Measurements from ENCODE around the gene THBS2.
"Not testable (repeated sequence)": the region's sequence is repeated elsewhere in the genome, so short reads cannot be mapped to it uniquely, and the experiment has no call there.

The THBS2 gene

DNA sequence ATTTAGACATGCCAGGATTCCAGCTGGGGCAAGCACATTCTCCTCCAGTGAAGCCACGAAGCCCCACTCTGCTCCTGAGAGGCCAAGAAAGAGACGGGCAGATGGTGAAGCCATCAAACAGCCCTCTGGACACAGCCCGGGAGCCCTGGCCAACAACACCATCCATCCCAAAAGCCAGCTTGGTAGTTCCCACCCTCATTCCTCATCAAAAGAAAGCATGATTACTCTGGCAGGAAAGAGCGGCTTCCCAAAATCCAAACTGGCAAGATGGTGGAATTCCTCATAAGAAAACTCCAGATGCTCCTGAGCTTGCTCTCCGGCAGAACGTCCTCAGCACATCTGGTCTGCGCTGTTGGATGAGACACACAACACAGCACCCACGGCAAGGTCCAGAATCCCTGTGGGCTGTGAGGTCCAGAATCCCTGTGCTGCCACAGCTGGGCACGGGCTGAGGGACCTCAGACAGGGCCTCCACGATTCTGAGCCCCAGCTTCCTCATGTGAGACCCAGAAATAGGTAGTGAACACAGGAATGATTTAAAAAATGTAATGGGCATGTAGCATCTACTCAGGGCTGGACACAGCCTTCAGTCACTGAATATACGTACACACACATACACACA is 52.6 kb downstream of the THBS2 start:
- CTCF ChIA-PET = no interaction called here
- no peak for DNase-seq (ENCODE audit: extremely low spot score)
- POLR2A ChIA-PET = no interaction called here
- TF ChIP-seq, protein P1, sequence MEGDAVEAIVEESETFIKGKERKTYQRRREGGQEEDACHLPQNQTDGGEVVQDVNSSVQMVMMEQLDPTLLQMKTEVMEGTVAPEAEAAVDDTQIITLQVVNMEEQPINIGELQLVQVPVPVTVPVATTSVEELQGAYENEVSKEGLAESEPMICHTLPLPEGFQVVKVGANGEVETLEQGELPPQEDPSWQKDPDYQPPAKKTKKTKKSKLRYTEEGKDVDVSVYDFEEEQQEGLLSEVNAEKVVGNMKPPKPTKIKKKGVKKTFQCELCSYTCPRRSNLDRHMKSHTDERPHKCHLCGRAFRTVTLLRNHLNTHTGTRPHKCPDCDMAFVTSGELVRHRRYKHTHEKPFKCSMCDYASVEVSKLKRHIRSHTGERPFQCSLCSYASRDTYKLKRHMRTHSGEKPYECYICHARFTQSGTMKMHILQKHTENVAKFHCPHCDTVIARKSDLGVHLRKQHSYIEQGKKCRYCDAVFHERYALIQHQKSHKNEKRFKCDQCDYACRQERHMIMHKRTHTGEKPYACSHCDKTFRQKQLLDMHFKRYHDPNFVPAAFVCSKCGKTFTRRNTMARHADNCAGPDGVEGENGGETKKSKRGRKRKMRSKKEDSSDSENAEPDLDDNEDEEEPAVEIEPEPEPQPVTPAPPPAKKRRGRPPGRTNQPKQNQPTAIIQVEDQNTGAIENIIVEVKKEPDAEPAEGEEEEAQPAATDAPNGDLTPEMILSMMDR (IDR thresholded peaks at IDR 0.05; ENCODE audit: control extremely low read depth, extremely low read depth, low read depth, missing control alignments) = no peak

DNA sequence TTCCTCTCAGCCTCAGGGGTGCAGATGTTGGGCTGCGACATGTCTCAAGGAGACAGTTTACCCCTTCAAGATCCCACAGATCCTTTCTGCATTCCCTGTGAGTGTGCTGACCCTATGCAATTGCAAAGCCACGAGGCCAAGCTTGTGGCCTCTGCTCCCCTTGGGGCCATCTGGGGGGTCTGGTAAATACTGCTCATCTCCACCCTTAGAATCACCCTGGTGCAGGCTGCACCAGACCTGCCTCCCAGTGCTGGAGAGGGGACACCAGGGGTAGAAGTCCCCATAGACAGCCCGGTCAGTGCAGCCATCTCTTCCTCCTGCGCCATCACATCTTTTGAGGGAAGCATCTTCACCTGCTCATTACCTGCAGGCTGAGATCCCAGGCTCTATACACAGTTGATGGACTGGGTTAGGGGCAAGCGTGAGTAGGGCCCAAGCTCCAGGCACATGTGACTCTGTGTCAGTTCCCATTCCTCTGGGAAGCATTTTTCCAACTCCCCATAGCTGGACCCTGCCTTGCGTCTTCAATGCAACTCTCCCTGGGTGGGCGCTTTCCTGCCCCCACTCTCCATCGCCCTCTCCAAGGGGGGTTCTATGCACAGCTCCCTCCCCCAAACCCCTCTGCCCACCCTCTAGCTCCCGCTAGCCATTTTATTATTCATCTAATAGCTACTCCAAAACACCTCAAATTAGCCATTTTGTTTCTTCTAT is 53.9 kb downstream of the THBS2 start:
- CTCF ChIA-PET = no interaction called here
- DNase-seq (ENCODE audit: extremely low spot score) = no peak
- POLR2A ChIA-PET = no interaction called here
- TF ChIP-seq, protein P1 (IDR thresholded peaks at IDR 0.05; ENCODE audit: control extremely low read depth, extremely low read depth, low read depth, missing control alignments) = no peak

DNA sequence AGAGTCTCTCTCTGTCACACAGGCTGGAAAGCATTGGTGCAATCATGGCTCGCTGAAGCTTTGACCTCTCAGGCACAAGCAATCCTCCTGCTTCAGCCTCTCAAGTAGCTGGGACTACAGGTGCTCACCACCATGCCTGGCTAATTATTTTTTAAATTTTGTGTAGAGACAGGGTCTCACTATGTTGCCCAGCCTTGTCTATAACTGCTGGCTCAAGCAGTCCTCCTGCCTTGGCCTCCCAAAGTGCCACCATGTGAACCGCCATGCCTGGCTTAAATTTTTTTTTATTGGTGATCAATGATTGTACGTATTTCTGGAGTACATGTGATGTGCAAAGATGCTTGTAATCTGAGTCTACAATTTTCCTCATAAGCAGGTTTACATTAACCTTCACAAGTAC is 54.8 kb downstream of the THBS2 start:
- CTCF ChIA-PET = no interaction called here
- DNase-seq (ENCODE audit: extremely low spot score) = no peak

DNA sequence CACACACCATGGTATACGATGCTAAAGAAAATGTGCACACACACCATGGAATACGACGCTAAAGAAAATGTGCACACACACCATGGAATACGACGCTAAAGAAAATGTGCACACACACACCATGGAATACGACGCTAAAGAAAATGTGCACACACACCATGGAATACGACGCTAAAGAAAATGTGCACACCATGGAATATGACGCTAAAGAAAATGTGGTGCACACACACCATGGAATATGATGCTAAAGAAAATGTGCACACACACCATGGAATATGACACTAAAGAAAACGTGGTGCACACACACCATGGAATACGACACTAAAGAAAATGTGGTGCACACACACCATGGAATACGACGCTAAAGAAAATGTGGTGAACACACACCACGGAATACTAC is 55.7 kb downstream of the THBS2 start:
- DNase-seq (ENCODE audit: extremely low spot score); CTCF ChIA-PET; POLR2A ChIA-PET: not testable (repeated sequence)

More for the DNA sequence above, 54.8 kb downstream of the THBS2 start:
- TF ChIP-seq, protein P1 (IDR thresholded peaks at IDR 0.05; ENCODE audit: control extremely low read depth, extremely low read depth, low read depth, missing control alignments) = no peak
- POLR2A ChIA-PET = no interaction called here

DNA sequence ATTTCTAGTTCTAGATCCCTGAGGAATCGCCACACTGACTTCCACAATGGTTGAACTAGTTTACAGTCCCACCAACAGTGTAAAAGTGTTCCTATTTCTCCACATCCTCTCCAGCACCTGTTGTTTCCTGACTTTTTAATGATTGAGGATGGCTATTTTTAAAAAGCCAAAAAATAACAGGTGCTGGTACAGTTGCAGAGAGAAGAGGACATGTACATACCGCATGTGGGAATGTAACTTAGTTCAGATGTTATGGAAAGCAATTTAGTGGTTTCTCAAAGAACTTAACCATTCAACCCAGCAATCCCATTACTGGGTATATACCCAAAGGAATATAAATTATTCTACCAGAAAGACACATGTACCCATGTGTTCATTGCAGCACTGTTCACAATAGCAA is 57.4 kb downstream of the THBS2 start:
- DNase-seq (ENCODE audit: extremely low spot score); CTCF ChIA-PET; POLR2A ChIA-PET: not testable (repeated sequence)

DNA sequence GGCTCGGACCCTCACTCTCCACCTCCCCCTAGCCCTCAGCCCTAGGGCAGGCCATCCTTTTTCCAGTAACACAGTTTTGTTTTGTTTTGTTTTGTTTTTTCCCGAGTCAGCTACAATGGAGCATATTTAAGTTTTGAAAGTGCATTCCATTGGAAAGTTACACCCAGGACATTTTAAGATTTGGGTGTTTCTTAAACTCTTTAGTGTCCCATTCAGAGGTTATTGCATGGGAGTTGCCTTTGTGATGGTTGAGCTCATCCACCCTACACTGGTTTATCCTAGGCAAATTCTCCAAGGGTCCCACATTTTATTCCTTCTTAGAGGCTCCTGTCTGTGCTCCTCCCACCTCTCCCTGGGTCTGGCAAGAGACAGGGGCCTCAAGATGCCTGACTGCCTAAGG is 58.9 kb downstream of the THBS2 start:
- POLR2A ChIA-PET = no interaction called here
- CTCF ChIA-PET = no interaction called here
- TF ChIP-seq, protein P1 (IDR thresholded peaks at IDR 0.05; ENCODE audit: control extremely low read depth, extremely low read depth, low read depth, missing control alignments) = no peak
- DNase-seq (ENCODE audit: extremely low spot score) = no peak

DNA sequence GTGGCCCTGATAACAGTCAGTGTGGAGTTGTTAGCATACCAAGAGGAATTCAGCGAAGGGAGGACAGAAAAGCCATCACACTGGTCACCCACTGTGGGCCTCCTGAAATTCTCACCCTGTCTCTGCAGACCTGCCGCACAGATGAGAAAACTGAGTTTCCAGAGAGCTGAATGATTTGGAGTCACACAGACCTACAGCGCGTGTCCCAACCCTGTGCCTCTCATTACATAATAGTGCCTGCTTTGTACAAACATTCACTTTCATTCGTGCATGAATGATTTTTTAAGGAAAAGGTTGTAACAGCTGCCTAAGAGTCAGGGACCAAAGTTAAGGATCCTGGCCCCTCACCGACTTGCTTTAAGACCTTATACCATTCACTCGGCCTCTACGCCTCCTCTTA is 62.7 kb downstream of the THBS2 start:
- ChIA-PET CTCF (no interaction called here), POLR2A (no interaction called here)
- TF ChIP-seq, protein P1 (IDR thresholded peaks at IDR 0.05; ENCODE audit: control extremely low read depth, extremely low read depth, low read depth, missing control alignments) = no peak
- no peak for DNase-seq (ENCODE audit: extremely low spot score)
